NT2/D1 (cell line): ENCODE measurements around the gene LRRC49.

ENCODE experiments used
- YY1 ChIP-seq: IDR thresholded peaks from 2 replicates; pipeline ENCODE4 v1.6.1; 2011; ENCODE audit not compliant: insufficient read length, insufficient read depth
- ZNF274 ChIP-seq: IDR thresholded peaks from 2 replicates; pipeline ENCODE4 v1.6.1; 2011; ENCODE audit warnings: mild to moderate bottlenecking, low read depth, low read length

GRCh38 chr15:71069693-71070092, 177.1 kb downstream of the LRRC49 start:
- TF ChIP-seq YY1 (no peak), ZNF274 (no peak)
